Neural crest cell (in vitro differentiated cells): ENCODE measurements around the gene TLK1. TPM values are rescaled to one million over a fixed set of nuclear protein-coding genes. Genes with fewer than 3 reads are reported as not detected.

Source experiments
- DNase-seq: peaks from one replicate; pipeline ENCODE4 v3.0.0; 2021; ENCODE audit warnings: low read depth, mixed read lengths, low spot score
- H3K27ac Mint-ChIP-seq: one replicate; pipeline ENCODE4 v1.8.0; 2021; ENCODE audit warnings: mild to moderate bottlenecking, mixed read lengths; ENCODE audit not compliant: unreplicated experiment
- H3K27me3 Mint-ChIP-seq: 2 replicates; pipeline ENCODE4 v1.8.0; 2021; ENCODE audit warnings: low read depth, mild to moderate bottlenecking, mixed read lengths
- H3K36me3 Mint-ChIP-seq: 2 replicates; pipeline ENCODE4 v1.8.0; 2021; ENCODE audit warnings: low read depth, mild to moderate bottlenecking, mixed read lengths
- H3K4me1 Mint-ChIP-seq: 2 replicates; pipeline ENCODE4 v1.8.0; 2021; ENCODE audit warnings: mixed read lengths
- H3K4me3 Mint-ChIP-seq: one replicate; pipeline ENCODE4 v1.8.0; 2021; ENCODE audit warnings: mild to moderate bottlenecking, mixed read lengths
- H3K9me3 Mint-ChIP-seq: 2 replicates; pipeline ENCODE4 v1.8.0; 2021; ENCODE audit warnings: mixed read lengths
- CTCF ChIP-seq: fragments of 200-600 bp; sonication (generic); conservative IDR thresholded peaks from 2 replicates; pipeline ENCODE4 v1.5.0; 2021; ENCODE audit warnings: antibody characterized with exemption, mild to moderate bottlenecking
- total RNA-seq: library from RNA; stranded (reverse); gene quantifications from 2 replicates; pipeline ENCODE4 v1.2.1, GENCODE V29; 2021

TLK1 gene
- total RNA-seq, 1 donor from 2014 or later, result 65.5 TPM

- Mint-ChIP-seq H3K9me3 (no peaks in the 10 kb centered on the region), H3K36me3 (no peaks in the 10 kb centered on the region), H3K27ac (no peak overlapping the region), H3K4me3 (no peak overlapping the region), H3K4me1 (peaks cover 5% of the 10 kb centered on the region), H3K27me3 (no peaks in the 10 kb centered on the region)
- no peak for TF ChIP-seq CTCF
- no peak for DNase-seq
Observed at GRCh38 chr2:171185941-171186340, 25.2 kb upstream of the TLK1 start.

- no peak for DNase-seq
- TF ChIP-seq CTCF, result no peak
- Mint-ChIP-seq H3K9me3 (no peaks in the 10 kb centered on the region), H3K4me3 (no peak overlapping the region), H3K4me1 (peaks cover 5% of the 10 kb centered on the region), H3K36me3 (no peaks in the 10 kb centered on the region), H3K27me3 (no peaks in the 10 kb centered on the region), H3K27ac (no peak overlapping the region)
Observed at GRCh38 chr2:171185165-171185818, 24.6 kb upstream of the TLK1 start.

GRCh38 chr2:171181064-171182049 lies 20.7 kb upstream of the TLK1 start:
- TF ChIP-seq CTCF, result no peak
- Mint-ChIP-seq H3K9me3 (no peaks in the 10 kb centered on the region), H3K4me3 (no peak overlapping the region), H3K36me3 (no peaks in the 10 kb centered on the region), H3K4me1 (peaks cover 8% of the 10 kb centered on the region), H3K27ac (no peak overlapping the region), H3K27me3 (no peaks in the 10 kb centered on the region)
- no peak for DNase-seq

GRCh38 chr2:171180229-171180930 lies 19.7 kb upstream of the TLK1 start:
- Mint-ChIP-seq H3K9me3 (no peaks in the 10 kb centered on the region), H3K27me3 (no peaks in the 10 kb centered on the region), H3K4me1 (peaks cover 9% of the 10 kb centered on the region), H3K36me3 (no peaks in the 10 kb centered on the region), H3K27ac (no peak overlapping the region), H3K4me3 (no peak overlapping the region)
- no peak for DNase-seq
- no peak for TF ChIP-seq CTCF

GRCh38 chr2:171178993-171179392 lies 18.3 kb upstream of the TLK1 start:
- Mint-ChIP-seq H3K9me3 (no peaks in the 10 kb centered on the region), H3K4me1 (peaks cover 9% of the 10 kb centered on the region), H3K4me3 (no peak overlapping the region), H3K27me3 (no peaks in the 10 kb centered on the region), H3K36me3 (no peaks in the 10 kb centered on the region), H3K27ac (no peak overlapping the region)
- no peak for DNase-seq
- TF ChIP-seq CTCF, result no peak
